ENCODE measurements around the gene UBASH3B.
"Not testable (repeated sequence)": the region's sequence is repeated elsewhere in the genome, so short reads cannot be mapped to it uniquely, and the experiment has no call there.

UBASH3B gene

DNA sequence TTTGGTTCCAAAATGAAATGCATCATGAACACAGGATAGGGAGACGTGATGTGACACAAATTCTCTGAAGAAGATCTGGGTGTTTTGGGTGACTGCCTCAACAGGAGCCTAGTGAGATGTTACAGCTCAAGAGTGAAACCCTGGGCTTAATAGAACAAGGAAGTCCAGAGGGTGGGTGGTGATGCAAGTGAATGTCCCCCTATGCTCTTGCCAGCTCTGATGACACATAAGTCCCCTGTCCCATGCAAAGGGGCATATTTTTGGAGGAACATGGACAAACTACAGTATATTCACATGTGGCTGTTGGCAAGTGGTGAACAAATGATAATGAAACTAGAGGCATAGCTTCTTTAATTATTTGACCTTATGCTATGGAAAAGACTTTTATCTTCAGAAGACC is 191.9 kb downstream of the UBASH3B start:
- no peaks in the 10 kb centered on the region for H3K36me3 Mint-ChIP-seq (ENCODE audit: low read depth)
- peaks cover 6% of the 10 kb centered on the region for H3K27me3 Mint-ChIP-seq
- peaks cover 28% of the 10 kb centered on the region for H3K4me1 Mint-ChIP-seq (ENCODE audit: low read depth)
- no peak overlapping the region for H3K27ac Mint-ChIP-seq
- H3K9me3 Mint-ChIP-seq: no peaks in the 10 kb centered on the region
- intact Hi-C loops (cut with micrococcal nuclease): no loop called here
- H3K4me3 Mint-ChIP-seq: no peak overlapping the region

GRCh38 chr11:122848186-122848585 is 192.7 kb downstream of the UBASH3B start:
- Mint-ChIP-seq H3K4me1 (ENCODE audit: low read depth) (peaks cover 35% of the 10 kb centered on the region), H3K27ac (no peak overlapping the region)

GRCh38 chr11:122850076-122850631 is 194.6 kb downstream of the UBASH3B start:
- intact Hi-C loops (cut with micrococcal nuclease): no loop called here
- no peaks in the 10 kb centered on the region for H3K9me3 Mint-ChIP-seq
- peaks cover 34% of the 10 kb centered on the region for H3K4me1 Mint-ChIP-seq (ENCODE audit: low read depth)
- no peak overlapping the region for H3K27ac Mint-ChIP-seq
- no peaks in the 10 kb centered on the region for H3K36me3 Mint-ChIP-seq (ENCODE audit: low read depth)
- H3K4me3 Mint-ChIP-seq: no peak overlapping the region
- H3K27me3 Mint-ChIP-seq: peaks cover 2% of the 10 kb centered on the region

More at GRCh38 chr11:122848186-122848585, 192.7 kb downstream of the UBASH3B start:
- intact Hi-C loops (cut with micrococcal nuclease): no loop called here
- Mint-ChIP-seq H3K36me3 (ENCODE audit: low read depth) (no peaks in the 10 kb centered on the region), H3K9me3 (no peaks in the 10 kb centered on the region), H3K27me3 (peaks cover 6% of the 10 kb centered on the region), H3K4me3 (no peak overlapping the region)

DNA sequence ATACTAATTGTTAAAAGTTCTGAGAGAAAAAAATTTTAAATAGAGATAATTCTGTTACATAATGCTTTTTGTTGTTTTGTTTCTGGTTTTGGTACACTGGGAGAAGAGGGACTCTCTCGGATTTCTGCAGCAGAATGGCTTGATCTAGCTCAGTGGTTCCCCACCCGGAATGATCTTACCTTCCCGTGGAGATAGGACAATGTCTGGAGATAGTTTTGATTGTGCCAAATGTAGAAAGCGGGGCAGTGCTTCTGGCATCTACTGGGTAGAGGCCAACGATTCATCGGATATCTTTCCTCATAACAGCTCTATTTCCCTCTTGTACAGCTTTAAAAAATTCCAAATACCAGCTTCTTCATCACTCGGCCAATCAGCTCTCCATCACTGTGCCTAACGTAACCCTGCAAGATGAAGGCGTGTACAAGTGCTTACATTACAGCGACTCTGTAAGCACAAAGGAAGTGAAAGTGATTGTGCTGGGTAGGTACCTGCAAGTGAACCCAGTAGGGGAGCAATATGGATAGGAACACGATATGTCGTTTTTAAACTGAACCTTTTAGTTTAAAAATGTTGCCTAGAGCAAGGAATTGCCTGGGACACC is 195.9 kb downstream of the UBASH3B start:
- Mint-ChIP-seq H3K4me3 (no peak overlapping the region), H3K27ac (no peak overlapping the region), H3K9me3 (no peaks in the 10 kb centered on the region), H3K36me3 (ENCODE audit: low read depth) (no peaks in the 10 kb centered on the region), H3K4me1 (ENCODE audit: low read depth) (peaks cover 46% of the 10 kb centered on the region), H3K27me3 (no peaks in the 10 kb centered on the region)
- intact Hi-C loops (cut with micrococcal nuclease): no loop called here

GRCh38 chr11:122852074-122852795 is 196.7 kb downstream of the UBASH3B start:
- Mint-ChIP-seq H3K27ac (peak overlapping the region; percentile 29), H3K4me3 (no peak overlapping the region), H3K36me3 (ENCODE audit: low read depth) (no peaks in the 10 kb centered on the region), H3K9me3 (no peaks in the 10 kb centered on the region), H3K27me3 (no peaks in the 10 kb centered on the region), H3K4me1 (ENCODE audit: low read depth) (peaks cover 49% of the 10 kb centered on the region)
- intact Hi-C loops (cut with micrococcal nuclease): no loop called here

- intact Hi-C loops (cut with micrococcal nuclease): no loop called here
- Mint-ChIP-seq H3K9me3 (no peaks in the 10 kb centered on the region), H3K4me3 (no peak overlapping the region), H3K4me1 (ENCODE audit: low read depth) (peaks cover 48% of the 10 kb centered on the region), H3K27me3 (no peaks in the 10 kb centered on the region), H3K27ac (no peak overlapping the region), H3K36me3 (ENCODE audit: low read depth) (no peaks in the 10 kb centered on the region)
Observed at GRCh38 chr11:122852796-122853160, 197.3 kb downstream of the UBASH3B start.

- intact Hi-C loops (cut with micrococcal nuclease): no loop called here
- Mint-ChIP-seq H3K4me3 (no peak overlapping the region), H3K27me3 (no peaks in the 10 kb centered on the region), H3K4me1 (ENCODE audit: low read depth) (peaks cover 50% of the 10 kb centered on the region), H3K27ac (no peak overlapping the region), H3K36me3 (ENCODE audit: low read depth) (no peaks in the 10 kb centered on the region), H3K9me3 (no peaks in the 10 kb centered on the region)
Observed at GRCh38 chr11:122853261-122853660, 197.7 kb downstream of the UBASH3B start.

GRCh38 chr11:122853971-122854446 is 198.5 kb downstream of the UBASH3B start:
- intact Hi-C loops (cut with micrococcal nuclease): loop anchor here (1.0 to 2.0 kb wide), 2 partner anchors 58 to 221 kb away; no protein-coding TSS in a partner anchor
- no peaks in the 10 kb centered on the region for H3K27me3 Mint-ChIP-seq
- H3K4me3 Mint-ChIP-seq: no peak overlapping the region
- no peaks in the 10 kb centered on the region for H3K36me3 Mint-ChIP-seq (ENCODE audit: low read depth)
- H3K4me1 Mint-ChIP-seq (ENCODE audit: low read depth): peaks cover 50% of the 10 kb centered on the region
- no peaks in the 10 kb centered on the region for H3K9me3 Mint-ChIP-seq
- no peak overlapping the region for H3K27ac Mint-ChIP-seq

GRCh38 chr11:122861631-122862030 is 206.1 kb downstream of the UBASH3B start:
- Mint-ChIP-seq H3K4me1 (ENCODE audit: low read depth) (peaks cover 33% of the 10 kb centered on the region), H3K27ac (no peak overlapping the region), H3K4me3 (no peak overlapping the region), H3K27me3 (peaks cover 4% of the 10 kb centered on the region), H3K9me3 (no peaks in the 10 kb centered on the region), H3K36me3 (ENCODE audit: low read depth) (no peaks in the 10 kb centered on the region)
- intact Hi-C loops (cut with micrococcal nuclease): no loop called here

DNA sequence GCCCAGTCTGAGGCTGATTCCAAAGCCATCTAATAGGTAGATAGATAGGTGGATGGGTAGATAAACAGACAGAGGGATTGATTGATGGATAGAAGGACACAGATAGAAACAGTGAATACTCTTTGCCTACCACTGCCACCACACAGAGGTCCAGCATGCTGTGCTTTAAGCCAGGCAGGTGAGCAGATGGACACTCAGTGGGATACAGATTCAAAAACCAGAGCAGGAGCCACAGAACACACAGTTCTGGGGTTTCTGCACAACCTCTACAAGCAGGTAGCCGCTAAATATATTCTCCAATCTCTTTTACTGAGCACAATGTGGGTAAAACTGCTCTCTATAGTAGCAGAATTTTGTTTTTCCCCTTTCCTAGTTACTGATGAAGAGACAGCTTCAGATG is 206.6 kb downstream of the UBASH3B start:
- Mint-ChIP-seq H3K4me1 (ENCODE audit: low read depth) (peaks cover 29% of the 10 kb centered on the region), H3K36me3 (ENCODE audit: low read depth) (no peaks in the 10 kb centered on the region), H3K27ac (no peak overlapping the region), H3K9me3 (no peaks in the 10 kb centered on the region), H3K4me3 (no peak overlapping the region), H3K27me3 (peaks cover 4% of the 10 kb centered on the region)
- intact Hi-C loops (cut with micrococcal nuclease): no loop called here

GRCh38 chr11:122863154-122863553 is 207.6 kb downstream of the UBASH3B start:
- not testable (repeated sequence) for H3K27me3 Mint-ChIP-seq; H3K27ac Mint-ChIP-seq; H3K36me3 Mint-ChIP-seq (ENCODE audit: low read depth); H3K9me3 Mint-ChIP-seq; H3K4me3 Mint-ChIP-seq
- peaks cover 22% of the 10 kb centered on the region for H3K4me1 Mint-ChIP-seq (ENCODE audit: low read depth)
- intact Hi-C loops (cut with micrococcal nuclease): loop anchor here (1.0 kb wide), 2 partner anchors 160 to 191 kb away; no protein-coding TSS in a partner anchor

GRCh38 chr11:122863704-122864326 is 208.3 kb downstream of the UBASH3B start:
- H3K4me3 Mint-ChIP-seq: no peak overlapping the region
- intact Hi-C loops (cut with micrococcal nuclease): loop anchor here (1.0 kb wide), 2 partner anchors 159 to 190 kb away; no protein-coding TSS in a partner anchor
- no peaks in the 10 kb centered on the region for H3K9me3 Mint-ChIP-seq
- H3K27me3 Mint-ChIP-seq: peaks cover 4% of the 10 kb centered on the region
- H3K36me3 Mint-ChIP-seq (ENCODE audit: low read depth): no peaks in the 10 kb centered on the region
- no peak overlapping the region for H3K27ac Mint-ChIP-seq
- peaks cover 22% of the 10 kb centered on the region for H3K4me1 Mint-ChIP-seq (ENCODE audit: low read depth)
